ENCODE measurements around the gene RBMS3.
"Not testable (repeated sequence)": the region's sequence is repeated elsewhere in the genome, so short reads cannot be mapped to it uniquely, and the experiment has no call there.

The RBMS3 gene

DNA sequence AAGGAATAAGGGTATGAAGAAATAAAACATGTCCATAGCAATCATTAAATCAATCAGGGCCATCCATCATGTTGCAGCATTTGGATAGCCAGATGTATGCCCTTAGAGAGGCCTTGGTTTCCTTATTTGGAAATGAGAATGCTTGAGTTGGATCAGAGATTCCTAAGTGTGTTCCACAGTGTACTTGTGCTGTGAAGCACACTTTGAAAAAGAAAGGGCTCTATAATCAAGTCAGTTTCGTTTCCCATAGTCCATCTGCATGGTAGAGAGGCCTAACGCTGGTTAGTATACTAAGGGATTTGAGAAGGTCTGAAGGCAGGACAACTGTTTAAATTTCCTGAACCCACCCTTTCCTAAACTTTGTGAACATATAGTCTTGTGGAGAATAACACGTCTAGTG, 30.9 kb downstream of the RBMS3 start:
- Mint-ChIP-seq H3K4me3 (no peak overlapping the region), H3K4me1 (ENCODE audit: low read depth) (no peaks in the 10 kb centered on the region), H3K36me3 (ENCODE audit: low read depth) (no peaks in the 10 kb centered on the region), H3K27me3 (ENCODE audit: low read depth) (no peaks in the 10 kb centered on the region), H3K27ac (no peak overlapping the region), H3K9me3 (peaks cover 3% of the 10 kb centered on the region)

DNA sequence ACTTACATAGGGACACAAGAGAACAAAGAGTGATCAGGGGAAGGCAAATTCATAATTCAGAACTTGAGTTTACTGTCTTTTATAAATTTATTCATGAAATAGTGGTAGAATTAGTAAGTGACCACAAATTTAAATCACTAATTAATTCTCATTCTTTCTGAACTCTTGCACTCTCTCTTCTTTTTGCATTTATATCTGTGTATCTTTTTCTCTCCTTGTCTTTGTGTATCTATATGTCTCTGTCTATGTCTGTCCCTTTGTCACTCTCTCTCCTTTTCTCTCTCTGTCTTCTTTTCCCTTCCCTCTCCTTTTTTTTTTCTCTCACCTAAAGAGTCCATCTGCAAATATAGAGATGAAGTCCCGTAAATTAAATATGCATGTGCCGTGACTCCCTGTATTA, 31.5 kb downstream of the RBMS3 start:
- Mint-ChIP-seq H3K4me3 (no peak overlapping the region), H3K9me3 (peaks cover 3% of the 10 kb centered on the region), H3K27me3 (ENCODE audit: low read depth) (no peaks in the 10 kb centered on the region), H3K36me3 (ENCODE audit: low read depth) (no peaks in the 10 kb centered on the region), H3K4me1 (ENCODE audit: low read depth) (no peaks in the 10 kb centered on the region), H3K27ac (no peak overlapping the region)

DNA sequence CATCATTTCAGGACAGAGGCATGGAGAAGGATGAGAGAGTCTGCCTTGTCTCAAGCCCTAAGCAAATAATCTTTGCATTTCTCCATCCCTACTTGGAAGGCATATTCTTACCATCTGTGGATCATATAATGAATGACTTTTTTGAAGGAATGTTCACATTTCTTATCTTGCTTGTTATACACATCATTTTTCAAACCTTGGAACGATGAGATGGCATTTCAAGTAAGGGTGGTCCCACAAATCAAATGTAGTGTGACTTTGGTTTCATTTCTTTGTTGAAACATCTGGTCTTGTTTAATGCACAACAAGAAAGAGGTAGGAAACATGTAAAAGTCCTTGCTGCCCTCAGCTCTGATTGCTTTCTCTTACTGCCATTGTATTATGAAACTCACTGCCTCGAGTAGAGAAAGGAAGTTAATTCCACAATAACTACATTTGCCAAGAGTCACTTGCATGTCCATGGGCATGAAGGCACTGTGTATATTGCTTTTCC, 32.1 kb downstream of the RBMS3 start:
- H3K9me3 Mint-ChIP-seq: peaks cover 3% of the 10 kb centered on the region
- H3K27me3 Mint-ChIP-seq (ENCODE audit: low read depth): no peaks in the 10 kb centered on the region
- no peaks in the 10 kb centered on the region for H3K4me1 Mint-ChIP-seq (ENCODE audit: low read depth)
- no peaks in the 10 kb centered on the region for H3K36me3 Mint-ChIP-seq (ENCODE audit: low read depth)
- no peak overlapping the region for H3K27ac Mint-ChIP-seq
- H3K4me3 Mint-ChIP-seq: no peak overlapping the region

DNA sequence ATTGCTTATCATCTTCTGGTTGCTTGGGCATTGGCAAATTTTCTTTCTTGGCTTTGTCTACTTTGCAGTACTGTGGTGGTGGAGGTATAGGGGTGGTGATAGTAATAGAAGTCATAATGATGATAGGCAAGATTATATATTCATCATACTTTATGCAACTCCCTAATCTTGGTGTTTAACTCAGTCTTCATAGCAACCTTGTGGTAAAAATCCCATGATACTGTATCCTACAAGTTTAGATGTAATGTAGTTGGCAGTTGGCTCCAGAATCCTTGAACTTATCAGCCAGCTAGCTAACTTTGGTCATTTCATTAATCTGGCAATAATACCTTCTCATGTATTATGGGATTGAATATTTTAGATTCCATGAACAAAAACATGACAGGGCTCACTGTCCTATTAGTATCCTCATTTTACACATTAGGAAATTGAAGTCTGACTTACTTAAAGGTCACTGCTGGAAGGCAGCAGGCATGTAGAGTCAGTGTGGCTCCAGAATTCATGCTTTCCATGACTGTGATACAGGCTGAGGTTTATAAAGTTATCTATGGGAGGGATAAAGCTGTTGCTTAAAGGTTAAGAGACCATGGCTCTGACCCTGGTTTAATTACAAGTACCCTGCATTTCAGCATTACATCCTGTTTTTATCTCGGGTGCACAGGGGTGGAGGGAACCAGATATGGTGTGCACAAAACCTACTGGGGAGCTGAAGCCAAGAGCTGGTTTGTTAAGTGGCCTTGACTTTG, 33.3 kb downstream of the RBMS3 start:
- Mint-ChIP-seq H3K9me3 (no peaks in the 10 kb centered on the region), H3K27me3 (ENCODE audit: low read depth) (no peaks in the 10 kb centered on the region), H3K4me3 (no peak overlapping the region), H3K36me3 (ENCODE audit: low read depth) (no peaks in the 10 kb centered on the region), H3K4me1 (ENCODE audit: low read depth) (no peaks in the 10 kb centered on the region), H3K27ac (no peak overlapping the region)

DNA sequence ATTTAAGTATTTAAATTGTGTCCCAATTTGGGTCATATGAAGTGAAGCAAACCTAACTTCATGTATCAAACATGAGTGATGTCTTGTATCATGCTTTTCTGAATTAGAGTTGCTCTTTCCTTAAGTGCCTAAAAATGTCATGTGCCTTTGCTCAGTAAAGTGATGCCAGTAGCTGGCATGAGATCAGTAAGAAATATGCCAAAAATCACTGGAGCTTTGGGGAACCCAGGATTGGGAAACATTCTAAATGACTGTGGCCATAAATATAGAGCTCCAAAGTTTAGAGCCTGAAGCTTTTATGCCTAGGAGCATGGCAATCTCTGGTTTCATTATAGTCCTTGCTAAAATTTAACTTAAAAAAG, 33.8 kb downstream of the RBMS3 start:
- Mint-ChIP-seq H3K9me3 (no peaks in the 10 kb centered on the region), H3K27ac (no peak overlapping the region), H3K27me3 (ENCODE audit: low read depth) (no peaks in the 10 kb centered on the region), H3K4me3 (no peak overlapping the region), H3K4me1 (ENCODE audit: low read depth) (no peaks in the 10 kb centered on the region), H3K36me3 (ENCODE audit: low read depth) (no peaks in the 10 kb centered on the region)

DNA sequence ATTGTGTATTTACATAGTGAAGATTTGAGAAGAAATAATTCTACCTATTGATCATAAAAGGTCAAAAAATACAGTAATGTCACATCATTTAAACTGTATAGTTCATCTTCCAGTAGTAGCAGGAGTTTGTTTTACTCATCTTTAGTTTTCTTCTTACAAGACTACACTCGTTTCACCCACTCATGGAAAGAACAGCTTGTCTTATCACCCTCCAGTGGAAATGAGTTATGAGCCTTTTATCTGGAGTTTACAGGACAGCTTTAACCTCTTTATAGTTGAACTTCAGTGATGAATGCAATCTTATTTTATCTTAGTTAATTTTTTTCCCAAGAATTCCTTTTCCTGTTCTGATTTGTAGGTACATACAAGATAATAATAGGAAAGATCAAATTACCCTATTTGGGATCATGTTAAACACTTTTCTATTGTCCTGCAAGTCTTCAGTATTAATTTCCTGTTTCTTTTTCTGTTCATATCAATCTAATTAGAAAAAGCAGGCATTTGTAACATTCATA, 36.8 kb downstream of the RBMS3 start:
- Mint-ChIP-seq H3K27ac (no peak overlapping the region), H3K4me3 (no peak overlapping the region), H3K36me3 (ENCODE audit: low read depth) (no peaks in the 10 kb centered on the region), H3K27me3 (ENCODE audit: low read depth) (no peaks in the 10 kb centered on the region), H3K9me3 (no peaks in the 10 kb centered on the region), H3K4me1 (ENCODE audit: low read depth) (no peaks in the 10 kb centered on the region)

DNA sequence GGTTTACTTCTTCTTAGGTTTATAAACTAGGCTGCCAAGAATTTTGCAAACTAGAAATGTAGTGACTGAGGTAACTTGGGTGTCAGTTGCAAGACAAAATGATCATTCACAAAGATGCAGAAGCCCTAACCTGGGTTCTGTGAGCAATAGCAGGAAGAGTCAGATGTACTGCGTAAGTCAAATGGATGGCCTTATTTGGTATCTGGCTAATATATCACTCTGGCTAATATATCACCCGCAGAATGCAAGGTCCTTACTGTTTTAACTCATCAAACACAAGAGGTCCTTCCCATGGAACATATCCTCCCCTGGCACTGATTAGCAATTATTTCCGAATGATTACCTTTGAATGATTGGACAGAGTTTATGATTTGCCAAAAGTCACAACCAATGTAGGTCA, 37.4 kb downstream of the RBMS3 start:
- no peaks in the 10 kb centered on the region for H3K27me3 Mint-ChIP-seq (ENCODE audit: low read depth)
- no peaks in the 10 kb centered on the region for H3K9me3 Mint-ChIP-seq
- H3K4me3 Mint-ChIP-seq: no peak overlapping the region
- H3K27ac Mint-ChIP-seq: no peak overlapping the region
- H3K4me1 Mint-ChIP-seq (ENCODE audit: low read depth): no peaks in the 10 kb centered on the region
- H3K36me3 Mint-ChIP-seq (ENCODE audit: low read depth): no peaks in the 10 kb centered on the region

DNA sequence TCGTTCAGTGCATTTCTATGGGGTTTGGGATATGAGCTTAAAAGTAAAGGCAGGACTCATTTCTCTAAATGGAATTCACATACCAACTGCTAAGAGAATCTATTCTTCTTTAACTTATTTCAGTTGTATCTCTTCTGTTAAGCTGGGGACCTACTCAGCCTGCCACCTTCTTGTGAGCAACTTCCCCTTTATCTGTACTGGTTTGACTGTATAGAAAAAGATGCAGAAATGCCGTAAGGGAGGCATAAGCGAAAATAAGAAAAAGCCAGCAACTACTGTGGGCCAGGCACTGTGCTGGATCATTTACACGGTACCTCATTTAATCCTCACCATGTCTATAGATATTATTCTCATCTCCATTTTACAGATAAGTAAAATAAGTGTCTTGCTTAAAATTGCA, 38.4 kb downstream of the RBMS3 start:
- Mint-ChIP-seq H3K27me3 (ENCODE audit: low read depth) (no peaks in the 10 kb centered on the region), H3K4me1 (ENCODE audit: low read depth) (peaks cover 4% of the 10 kb centered on the region), H3K36me3 (ENCODE audit: low read depth) (no peaks in the 10 kb centered on the region), H3K9me3 (no peaks in the 10 kb centered on the region), H3K27ac (no peak overlapping the region), H3K4me3 (no peak overlapping the region)

DNA sequence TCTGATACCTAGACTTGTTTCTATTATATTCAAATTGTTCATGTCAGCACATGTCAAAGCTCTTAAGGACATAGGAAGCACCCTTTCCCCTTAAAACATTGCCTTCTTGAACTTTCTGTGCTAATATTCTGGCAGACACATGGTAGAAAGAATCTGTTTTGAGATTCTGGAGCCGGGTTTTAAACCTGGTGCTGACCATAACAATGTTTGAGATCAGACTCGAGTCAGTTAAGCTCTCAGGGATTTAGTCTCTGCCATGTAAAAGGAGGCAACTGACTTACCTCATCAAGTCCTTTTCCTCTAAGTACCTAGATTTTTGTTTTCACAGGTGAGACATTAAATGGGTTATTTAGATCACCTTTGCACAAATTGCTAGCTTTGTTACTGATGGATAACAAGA, 38.9 kb downstream of the RBMS3 start:
- Mint-ChIP-seq H3K36me3 (ENCODE audit: low read depth) (no peaks in the 10 kb centered on the region), H3K27ac (no peak overlapping the region), H3K9me3 (no peaks in the 10 kb centered on the region), H3K4me1 (ENCODE audit: low read depth) (peaks cover 9% of the 10 kb centered on the region), H3K27me3 (ENCODE audit: low read depth) (no peaks in the 10 kb centered on the region), H3K4me3 (no peak overlapping the region)

DNA sequence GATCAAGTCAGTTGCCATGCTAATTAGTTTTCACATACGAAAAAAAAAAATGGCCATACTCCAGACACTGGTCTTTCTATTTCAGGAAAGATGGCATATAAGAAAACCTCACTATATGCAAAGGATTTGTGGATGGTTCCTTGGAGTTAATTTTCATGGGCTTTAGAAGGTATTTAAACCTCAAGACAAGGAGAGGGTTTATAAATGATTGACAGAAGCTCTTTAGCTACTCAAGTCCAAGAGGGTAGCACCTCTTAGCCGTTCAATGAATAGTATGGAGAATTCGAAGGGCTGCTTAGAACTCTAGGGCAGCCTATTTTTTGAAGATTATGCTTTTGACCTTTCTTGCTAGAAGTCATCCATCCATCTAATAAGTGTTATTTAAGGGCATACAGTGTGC, 41.7 kb downstream of the RBMS3 start:
- H3K27ac Mint-ChIP-seq: no peak overlapping the region

DNA sequence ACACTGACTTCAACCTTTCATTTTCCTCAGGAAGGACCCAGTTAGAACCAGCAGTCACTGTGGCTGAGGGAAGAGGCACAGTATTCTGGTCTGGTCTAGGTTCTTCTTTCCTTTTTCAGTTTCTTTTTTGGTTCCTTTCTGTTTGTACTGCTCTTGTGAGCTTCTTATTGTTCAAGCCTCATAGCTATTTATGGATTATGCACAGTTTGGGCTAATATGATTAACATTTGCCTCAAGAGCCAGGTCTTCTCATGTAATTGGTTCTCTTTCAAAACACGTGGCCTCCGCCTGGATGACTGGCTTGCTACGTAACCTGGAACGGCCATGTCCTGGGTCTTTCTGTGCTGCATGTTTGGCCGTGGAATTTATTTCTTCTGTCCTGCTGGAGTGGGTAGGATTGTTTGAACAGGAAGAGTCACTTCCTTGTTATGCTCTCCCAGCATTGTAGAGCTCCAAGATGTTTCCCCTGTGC, 43.3 kb downstream of the RBMS3 start:
- no peak overlapping the region for H3K4me3 Mint-ChIP-seq

More for the DNA sequence above, 41.7 kb downstream of the RBMS3 start:
- Mint-ChIP-seq H3K4me3 (no peak overlapping the region), H3K36me3 (ENCODE audit: low read depth) (no peaks in the 10 kb centered on the region), H3K4me1 (ENCODE audit: low read depth) (peaks cover 9% of the 10 kb centered on the region), H3K27me3 (ENCODE audit: low read depth) (no peaks in the 10 kb centered on the region), H3K9me3 (no peaks in the 10 kb centered on the region)

DNA sequence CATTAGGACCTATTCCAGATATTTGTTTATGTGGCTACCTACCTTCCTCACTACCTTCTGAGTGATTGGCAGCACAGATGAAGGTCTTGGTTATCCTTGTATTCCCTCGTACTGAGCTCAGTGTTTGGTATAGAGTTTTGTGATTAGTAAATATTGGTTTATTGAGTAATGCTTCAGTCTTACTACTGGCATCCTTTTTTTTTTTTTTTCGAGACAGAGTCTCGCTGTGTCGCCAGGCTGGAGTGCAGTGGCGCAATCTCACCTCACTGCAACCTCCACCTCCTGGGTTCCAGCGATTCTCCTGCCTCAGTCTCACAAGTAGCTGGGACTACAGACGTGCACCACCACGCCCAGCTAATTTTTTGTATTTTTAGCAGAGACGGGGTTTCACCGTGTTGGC, 45.7 kb downstream of the RBMS3 start:
- H3K4me3 Mint-ChIP-seq; H3K9me3 Mint-ChIP-seq; H3K27me3 Mint-ChIP-seq (ENCODE audit: low read depth); H3K4me1 Mint-ChIP-seq (ENCODE audit: low read depth); H3K36me3 Mint-ChIP-seq (ENCODE audit: low read depth); H3K27ac Mint-ChIP-seq: not testable (repeated sequence)

More for the DNA sequence above, 43.3 kb downstream of the RBMS3 start:
- Mint-ChIP-seq H3K36me3 (ENCODE audit: low read depth) (no peaks in the 10 kb centered on the region), H3K27ac (no peak overlapping the region), H3K27me3 (ENCODE audit: low read depth) (no peaks in the 10 kb centered on the region), H3K4me1 (ENCODE audit: low read depth) (peaks cover 9% of the 10 kb centered on the region), H3K9me3 (no peaks in the 10 kb centered on the region)

DNA sequence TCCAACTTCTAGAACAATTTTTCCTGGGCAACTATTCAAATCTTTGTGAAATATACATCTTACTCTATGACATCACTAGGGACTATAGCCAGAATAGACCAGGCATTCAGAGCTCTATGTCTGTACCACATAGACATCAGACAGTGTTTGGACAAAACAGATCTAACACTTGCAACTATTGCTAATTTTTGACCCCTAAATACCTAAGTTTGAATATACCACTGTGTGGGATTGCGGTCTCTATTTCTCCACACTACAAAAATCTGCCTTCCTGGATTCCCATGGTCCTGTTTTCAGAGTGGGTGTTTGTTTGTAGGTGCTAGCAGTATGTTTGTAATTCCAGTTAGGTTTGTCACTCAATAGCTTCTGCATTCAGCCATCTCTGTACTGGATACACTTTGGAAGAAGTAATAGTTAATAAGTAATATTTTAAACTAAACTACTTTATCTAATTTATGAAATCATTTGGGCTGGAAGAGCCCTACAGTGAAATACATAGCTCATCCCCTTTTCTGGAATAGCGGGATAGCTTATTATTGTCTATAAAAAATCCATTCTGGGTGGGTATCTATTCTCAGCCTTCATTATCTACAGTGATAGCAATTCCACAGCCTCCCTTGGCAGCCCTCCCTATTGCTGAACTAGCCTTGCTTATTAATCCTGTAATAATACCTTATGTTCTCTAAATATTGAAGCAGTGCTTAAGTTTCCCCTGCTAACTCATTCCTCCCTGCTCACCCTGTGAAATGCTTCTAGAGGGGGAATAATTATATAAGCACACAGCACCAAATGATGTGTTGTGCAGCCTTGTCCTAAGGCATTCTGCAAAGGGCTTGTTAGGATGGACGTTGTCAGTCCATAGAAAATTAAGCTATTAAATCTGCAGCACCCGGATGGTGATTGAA, 49.4 kb downstream of the RBMS3 start:
- Mint-ChIP-seq H3K4me3 (no peak overlapping the region), H3K36me3 (ENCODE audit: low read depth) (no peaks in the 10 kb centered on the region), H3K27me3 (ENCODE audit: low read depth) (peaks cover 7% of the 10 kb centered on the region), H3K27ac (no peak overlapping the region), H3K4me1 (ENCODE audit: low read depth) (no peaks in the 10 kb centered on the region), H3K9me3 (no peaks in the 10 kb centered on the region)

DNA sequence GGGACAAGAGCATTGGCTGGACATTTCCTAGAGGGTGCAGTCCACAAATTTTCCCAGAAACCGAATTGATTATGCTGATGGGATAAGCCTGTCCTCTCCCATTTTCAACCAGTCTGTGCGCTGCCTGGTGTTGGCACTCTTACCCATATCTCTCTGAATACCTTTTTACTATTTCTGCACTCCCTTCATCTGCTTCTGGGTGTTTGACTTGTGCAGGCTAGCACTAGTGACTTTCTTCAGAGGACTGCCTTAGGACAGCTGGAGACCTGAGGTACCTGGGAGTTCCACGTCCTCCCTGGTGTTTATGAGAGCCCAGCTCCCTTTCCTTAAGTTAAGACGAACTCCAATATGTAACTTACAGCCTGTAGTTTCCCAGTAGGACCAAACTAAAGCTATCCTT, 50.2 kb downstream of the RBMS3 start:
- no peaks in the 10 kb centered on the region for H3K36me3 Mint-ChIP-seq (ENCODE audit: low read depth)
- H3K4me3 Mint-ChIP-seq: no peak overlapping the region
- H3K27ac Mint-ChIP-seq: no peak overlapping the region
- H3K27me3 Mint-ChIP-seq (ENCODE audit: low read depth): peaks cover 7% of the 10 kb centered on the region
- H3K9me3 Mint-ChIP-seq: no peaks in the 10 kb centered on the region
- H3K4me1 Mint-ChIP-seq (ENCODE audit: low read depth): no peaks in the 10 kb centered on the region

Data from T-helper 1 cell treated with Interleukin-12 subunit alpha and Interleukin-12 subunit beta and Interleukin-4 antibody, amounts not matched to agents 30 μg/mL and 1 μg/mL, for 36 hours (primary cell).